ENCODE measurements around the gene MCOLN2.
A peak's percentile ranks its signal among the peaks of the same experiment; 100 is the strongest.
"Not testable (repeated sequence)": the region's sequence is repeated elsewhere in the genome, so short reads cannot be mapped to it uniquely, and the experiment has no call there.

Gene MCOLN2

DNA sequence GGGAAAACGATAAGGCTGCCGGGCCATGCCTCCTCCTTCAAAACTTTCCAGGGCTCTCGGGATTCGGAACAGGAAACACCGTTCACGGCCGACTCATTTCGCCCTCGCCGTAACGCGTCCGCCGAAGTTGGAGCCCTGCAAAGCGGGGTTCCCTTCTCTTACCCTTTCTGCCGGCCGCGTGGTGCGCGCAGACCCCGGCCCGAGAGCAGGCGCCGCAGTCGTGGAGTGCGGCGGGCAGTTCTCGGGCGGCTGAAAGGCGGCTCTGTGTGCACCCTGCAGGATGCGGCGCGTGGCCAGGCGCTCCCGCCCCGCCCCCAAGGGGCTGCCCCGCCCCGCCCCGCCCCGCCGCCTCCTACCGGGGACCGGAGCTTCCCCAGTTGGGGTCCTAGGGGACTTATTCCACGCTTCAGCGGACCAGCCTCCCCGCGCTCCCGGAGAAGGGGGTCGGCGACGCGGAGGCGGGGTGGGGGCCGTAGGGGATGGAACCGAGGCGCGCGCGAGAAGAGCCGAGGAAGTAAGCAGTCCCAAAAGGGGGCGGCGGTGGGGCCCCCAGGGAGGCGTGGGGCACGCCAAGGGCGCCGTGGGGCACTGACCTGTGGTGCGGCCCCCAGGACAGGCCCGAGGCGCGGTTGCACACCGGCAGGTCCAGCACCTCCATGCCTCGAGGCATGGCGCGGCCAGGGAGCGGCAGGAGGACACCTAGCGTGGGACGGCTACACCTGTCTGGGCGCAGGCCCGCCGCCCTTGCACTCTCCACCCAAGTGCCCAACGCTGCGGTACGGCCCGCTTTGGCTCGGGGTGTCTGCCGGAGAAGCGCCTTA lies at the start of gene MCOLN2:
Gene MCOLN2, minus strand, starts transcription at position 268 of the 821 bp plus-strand sequence. Its CDS starts 241 bp downstream, at position 27.
- DNase-seq (ENCODE audit: low read depth) = peak; percentile 35

DNA sequence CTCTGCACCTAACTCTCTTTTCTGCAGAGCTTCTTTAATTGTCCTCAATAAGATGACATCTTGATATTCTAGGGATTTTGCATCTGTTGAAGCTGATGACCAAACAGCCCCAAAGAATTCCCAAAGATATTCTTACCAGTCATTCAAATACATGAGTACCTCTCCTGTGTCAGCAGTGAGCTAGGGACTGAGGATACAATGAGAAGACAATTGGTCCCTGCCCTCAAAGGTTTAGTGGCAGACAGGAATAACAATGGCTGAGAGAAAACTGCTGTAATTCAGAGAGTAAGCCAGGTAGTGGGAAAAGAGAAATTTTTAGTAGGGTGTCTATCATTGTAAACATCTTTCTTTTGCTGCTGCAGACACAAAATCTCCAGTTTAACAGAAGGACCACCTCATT lies 45.5 kb upstream of the MCOLN2 start:
- DNase-seq (ENCODE audit: low read depth) = no peak

DNA sequence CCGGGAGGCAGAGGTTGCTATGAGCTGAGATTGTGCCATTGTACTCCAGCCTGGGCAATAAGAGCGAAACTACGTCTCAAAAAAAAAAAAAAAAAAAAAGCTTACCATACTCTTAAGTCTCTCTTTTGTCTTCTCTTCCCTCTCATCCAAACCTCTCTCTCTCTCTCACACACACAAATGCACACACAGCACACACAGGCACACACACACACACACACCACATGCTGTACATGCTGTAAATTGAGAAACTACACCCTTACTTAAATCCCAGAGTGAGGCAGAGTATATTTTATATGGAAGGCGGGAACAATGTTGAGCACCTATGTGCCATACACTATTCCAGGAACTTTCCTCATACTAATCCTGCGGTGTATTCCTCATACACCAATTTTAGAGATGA lies 44.9 kb upstream of the MCOLN2 start:
- no peak for DNase-seq (ENCODE audit: low read depth)

DNA sequence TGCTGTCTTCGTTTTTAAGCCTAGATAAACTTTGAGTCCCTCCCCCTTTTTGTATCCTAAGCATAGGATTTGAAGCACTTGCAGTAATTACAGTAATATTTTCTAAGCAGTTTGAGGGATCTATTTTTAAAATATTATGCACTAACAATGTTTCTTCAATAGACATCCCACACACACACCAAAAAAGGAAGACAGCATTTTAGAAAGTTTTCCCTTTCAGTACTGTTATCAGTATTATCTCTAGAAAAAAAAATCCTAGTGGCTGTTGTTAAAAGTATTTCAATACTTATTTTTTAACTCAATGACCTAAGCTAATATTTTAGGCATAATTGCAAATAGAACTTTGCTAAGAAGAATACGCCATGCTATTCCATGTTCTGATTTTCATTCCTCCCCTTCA lies 36.3 kb upstream of the MCOLN2 start:
- DNase-seq (ENCODE audit: low read depth) = no peak

DNA sequence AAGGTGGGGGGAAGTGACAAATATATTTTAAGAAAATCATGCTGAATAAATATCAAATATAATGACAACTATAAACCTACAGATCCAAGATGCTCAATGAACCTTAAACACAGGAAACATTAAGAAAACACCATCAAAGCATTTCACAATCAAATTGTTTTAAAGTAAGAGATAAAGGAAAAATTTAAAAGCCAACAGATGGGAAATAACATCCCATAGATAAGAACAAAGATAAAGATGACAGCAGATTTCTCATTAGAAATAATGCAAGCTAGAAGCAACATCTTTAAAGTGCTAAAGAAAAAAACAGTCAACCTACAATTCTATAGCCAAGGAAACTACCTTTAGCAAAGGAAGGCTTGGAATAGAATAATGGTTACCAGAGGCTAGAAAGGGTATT lies 33.6 kb upstream of the MCOLN2 start:
- no peak for DNase-seq (ENCODE audit: low read depth)

DNA sequence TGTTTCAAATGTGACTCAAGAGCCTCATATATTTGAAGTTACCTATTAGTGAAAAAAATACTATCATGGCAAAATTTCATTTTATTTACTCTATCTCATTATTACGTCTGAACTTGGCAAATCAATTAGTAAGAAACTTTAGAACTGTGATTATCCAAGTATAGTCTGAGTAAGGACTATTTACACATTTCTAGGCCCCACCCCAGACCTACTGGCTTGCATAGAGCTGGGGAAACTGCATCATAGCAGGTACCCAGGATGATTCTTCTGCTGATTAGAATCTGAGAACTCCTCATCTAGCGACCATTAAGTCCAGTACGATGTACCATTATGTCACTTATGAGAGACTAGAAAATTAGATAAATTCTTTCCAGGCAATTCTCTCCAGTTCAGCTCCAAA lies 31.2 kb upstream of the MCOLN2 start:
- no peak for DNase-seq (ENCODE audit: low read depth)

DNA sequence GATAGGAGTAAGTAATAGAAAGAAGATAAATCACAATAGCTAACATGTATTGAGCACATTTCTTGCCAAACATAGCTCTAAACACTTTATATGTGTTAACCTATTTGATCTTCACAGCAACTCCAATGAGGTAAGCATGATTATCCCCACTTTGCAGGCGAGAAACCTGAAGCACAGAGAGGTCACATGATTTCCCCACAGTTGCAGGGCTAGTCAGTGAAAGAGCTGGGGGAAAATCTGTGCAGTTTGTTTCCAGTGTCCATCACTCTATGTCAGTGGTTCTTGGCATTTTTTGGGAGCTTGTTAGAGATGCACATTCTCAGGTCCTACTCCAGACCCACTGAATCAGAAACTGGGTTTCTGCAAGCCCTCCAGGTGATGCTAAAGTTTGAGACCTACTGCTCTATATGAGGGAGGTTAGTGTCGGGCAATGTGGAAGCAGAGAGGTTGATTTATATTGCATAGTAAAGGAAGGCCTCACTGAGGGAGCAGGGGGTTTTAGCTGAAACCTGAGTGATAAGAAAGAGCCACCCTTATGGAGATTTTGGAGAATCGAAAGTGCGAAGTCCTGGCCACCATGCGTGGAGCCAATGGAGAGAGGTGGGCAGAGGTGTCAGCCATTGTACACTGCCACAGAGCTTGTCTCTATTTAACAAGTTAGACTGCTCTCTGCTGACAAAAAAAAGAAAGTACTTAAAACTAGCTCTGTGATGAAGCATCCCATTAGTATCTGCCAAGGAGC lies 30.5 kb upstream of the MCOLN2 start:
- DNase-seq (ENCODE audit: low read depth) = no peak

DNA sequence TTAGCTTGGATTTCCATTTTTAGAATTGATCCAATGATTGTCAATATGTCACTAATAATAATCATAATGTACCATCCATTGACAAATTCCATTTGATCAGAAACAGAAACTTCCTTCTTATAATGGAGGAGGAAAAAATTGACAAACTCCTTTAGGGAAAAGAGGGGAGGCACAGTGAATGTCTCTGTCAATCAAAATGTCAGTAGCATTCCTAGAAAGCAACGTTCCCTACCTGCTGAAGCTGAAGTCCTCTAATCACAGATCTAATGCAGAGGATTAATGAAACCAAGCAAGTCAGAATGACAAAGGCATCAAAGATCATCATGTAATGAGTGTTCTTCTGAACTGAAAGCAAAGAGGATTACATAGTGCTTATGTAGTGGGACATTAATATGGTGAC lies 29.0 kb upstream of the MCOLN2 start:
- no peak for DNase-seq (ENCODE audit: low read depth)

DNA sequence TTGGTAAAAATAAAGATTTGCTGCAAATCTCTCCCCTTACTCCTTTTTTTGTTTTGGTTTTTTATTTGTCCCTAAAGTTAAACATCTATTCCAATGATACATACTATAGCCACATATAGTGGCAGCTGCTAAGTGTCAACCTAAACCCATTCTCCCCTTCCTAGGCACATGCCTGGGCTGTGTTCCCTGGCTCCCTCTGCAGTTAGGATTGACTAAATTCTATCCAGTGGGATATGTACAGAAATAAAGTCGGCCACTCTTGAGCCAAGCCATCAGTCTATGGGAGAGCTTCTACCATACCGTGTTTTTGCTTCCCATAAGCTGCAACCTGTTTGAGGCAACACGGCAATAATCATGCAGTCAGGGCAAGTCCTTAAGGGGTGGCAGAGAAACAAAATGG lies 27.8 kb upstream of the MCOLN2 start:
- no peak for DNase-seq (ENCODE audit: low read depth)

DNA sequence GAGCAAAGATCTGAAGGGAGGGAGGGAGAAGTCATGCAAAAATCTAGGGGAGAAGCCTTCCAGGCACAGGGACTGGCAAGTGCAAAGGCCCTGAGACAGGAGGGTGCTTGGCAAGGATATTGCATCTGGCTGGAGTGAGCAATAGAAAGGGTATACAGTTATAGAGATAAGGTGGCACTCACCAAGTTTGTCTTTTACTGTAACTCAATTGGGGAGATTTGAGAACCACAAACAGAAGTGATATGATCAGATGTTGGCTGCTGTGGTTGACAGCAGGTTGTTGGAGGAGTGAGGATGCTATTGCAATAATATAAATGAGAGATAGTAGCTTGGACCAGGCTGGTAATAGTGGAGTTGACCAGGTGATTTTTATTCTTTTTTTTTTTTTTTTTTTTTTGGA lies 25.8 kb upstream of the MCOLN2 start:
- no peak for DNase-seq (ENCODE audit: low read depth)

DNA sequence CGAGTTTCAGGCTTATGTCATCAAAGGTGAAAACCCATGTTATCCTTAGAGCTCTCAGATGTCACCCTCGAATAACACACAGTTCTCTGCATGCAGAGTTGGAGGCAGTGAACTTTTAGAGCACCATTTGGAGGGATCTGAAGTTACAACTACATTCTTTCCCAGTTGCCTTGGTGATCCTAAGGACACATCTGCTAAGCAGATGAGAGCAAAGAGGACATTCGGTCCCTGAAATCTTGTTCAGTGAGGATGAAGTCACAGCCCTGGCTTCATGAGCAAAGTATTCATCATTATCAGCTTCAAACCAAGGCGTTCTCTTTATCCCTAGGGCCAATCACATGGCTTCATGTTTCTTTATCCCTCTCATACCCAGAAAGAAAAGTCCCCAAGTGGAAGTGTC lies 23.1 kb upstream of the MCOLN2 start:
- no peak for DNase-seq (ENCODE audit: low read depth)

DNA sequence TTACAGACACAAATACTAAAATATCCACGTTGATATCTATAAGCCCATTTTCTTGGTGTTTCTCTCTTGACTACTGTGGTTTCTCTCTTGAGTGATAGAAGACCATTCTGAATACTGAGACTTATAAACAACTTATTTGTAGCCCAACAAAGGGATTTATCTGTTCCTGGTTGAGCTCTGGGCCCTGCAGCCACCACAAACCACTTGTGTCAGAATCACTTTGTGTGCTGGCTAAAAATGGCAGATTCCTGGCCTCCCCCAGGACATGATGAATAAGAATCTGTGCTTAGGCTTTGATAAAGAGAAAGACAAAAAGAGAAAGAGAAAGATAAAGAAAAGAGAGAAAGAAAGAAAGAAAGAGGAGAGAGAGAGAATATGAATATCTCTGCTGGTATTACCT lies 18.9 kb upstream of the MCOLN2 start:
- no peak for DNase-seq (ENCODE audit: low read depth)

DNA sequence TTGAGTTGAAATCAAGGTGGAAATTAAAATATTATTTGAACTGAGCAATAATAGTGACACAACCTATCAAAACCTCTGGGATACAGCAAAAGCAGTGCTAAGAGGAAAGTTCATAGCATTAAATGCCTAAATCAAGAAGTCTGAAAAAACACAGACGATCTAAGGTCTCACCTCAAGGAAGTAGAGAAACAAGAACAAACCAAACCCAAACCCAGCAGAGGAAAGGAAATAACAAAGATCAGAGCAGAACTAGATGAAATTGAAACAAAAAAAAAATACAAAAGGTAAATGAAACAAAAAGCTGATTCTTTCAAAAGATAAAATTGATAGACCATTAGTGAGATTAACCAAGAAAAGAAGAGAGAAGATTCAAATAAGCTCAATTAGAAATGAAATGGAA lies 8.7 kb upstream of the MCOLN2 start:
- DNase-seq (ENCODE audit: low read depth) = not testable (repeated sequence)

DNA sequence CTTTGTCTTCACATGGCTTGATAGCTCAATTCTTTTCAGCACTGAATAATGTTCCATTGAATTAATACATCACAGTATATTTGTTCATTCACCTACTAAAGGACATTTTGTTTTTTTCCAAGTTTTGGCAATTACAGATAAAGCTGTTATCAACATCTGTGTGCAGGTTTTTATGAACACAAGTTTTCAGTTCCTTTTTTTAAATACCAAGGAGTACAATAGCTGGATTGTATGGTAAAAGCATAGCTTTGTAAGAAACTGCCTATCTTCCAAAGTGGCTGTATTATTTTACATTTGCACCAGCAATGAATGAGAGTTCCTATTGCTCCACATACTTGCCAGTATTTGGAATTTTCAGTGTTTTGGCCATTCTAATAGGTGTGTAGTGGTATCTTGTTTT lies 4.8 kb upstream of the MCOLN2 start:
- no peak for DNase-seq (ENCODE audit: low read depth)

DNA sequence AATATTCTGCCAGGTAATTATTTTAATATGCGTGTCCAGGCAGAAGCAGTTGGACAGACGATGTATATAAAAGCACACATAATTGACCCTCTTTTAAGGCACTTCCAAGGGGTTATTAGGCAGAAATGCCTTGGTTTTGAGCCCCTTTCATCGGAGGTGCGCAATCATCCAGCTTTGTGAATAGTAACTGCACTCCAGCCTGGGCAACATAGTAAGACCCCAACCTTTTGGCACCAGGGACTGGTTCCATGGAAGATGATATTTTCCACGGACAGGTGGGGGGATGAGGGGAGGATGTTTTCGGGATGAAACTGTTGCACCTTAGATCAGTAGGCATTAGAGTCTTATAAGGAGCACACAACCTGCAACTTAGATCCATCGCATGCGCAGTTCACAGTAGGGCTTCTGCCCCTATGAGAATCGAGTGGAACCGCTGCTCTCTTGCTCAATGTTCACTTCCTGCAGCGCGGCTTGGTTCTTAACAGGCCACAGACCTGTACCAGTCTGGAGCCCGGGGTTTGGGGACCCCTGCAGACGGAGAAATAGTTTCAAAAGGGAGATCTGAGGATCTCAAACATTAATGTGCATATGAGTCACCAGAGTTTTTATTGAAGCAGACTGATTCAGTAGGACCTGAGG lies 1.8 kb upstream of the MCOLN2 start:
- DNase-seq (ENCODE audit: low read depth) = peak; percentile 25

DNA sequence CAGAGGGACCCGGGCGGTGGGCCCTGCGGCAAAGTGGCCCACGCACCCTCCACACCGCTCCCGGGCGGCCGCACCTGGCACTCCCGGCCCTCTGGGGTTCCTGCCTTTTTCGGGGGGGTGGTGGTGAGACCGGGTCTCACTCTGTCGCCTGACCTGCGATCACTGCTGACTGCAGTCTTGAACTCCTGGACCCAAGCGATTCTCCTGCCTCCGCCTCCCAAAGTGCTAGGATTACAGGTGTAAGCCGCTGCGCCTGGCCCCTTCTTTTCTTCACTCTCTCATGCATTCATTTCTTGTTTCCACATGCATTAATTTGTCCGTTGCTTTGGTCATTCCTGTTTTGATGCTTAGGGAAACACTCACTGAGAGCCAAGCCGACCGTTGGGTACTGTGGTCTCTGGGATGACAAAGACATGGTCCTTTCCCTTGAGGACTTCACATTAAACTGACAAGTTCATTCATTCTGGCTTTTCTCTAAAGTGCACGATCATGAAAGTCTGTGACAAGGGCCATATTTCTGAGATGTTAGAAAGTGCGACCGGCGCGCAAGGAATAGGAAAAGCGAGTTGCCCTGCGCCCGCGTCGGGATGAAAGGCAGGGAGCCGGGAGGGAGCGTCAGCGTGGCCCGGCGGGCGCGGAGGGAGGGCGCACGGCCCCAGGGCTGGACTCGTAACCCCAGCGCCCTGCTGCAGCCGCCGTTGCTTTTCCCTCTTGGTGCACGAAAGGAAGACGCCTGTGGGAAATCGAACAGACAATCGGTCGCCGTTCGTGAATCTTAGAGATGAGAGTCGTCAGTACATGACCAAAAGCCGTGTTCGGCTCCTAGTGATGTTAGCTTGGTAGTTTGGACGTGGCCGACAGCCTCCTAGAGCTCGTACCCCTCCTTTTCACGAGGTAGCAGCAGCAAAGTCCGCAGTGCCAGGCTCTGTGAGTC lies 1.0 kb upstream of the MCOLN2 start:
- no peak for DNase-seq (ENCODE audit: low read depth)

DNA sequence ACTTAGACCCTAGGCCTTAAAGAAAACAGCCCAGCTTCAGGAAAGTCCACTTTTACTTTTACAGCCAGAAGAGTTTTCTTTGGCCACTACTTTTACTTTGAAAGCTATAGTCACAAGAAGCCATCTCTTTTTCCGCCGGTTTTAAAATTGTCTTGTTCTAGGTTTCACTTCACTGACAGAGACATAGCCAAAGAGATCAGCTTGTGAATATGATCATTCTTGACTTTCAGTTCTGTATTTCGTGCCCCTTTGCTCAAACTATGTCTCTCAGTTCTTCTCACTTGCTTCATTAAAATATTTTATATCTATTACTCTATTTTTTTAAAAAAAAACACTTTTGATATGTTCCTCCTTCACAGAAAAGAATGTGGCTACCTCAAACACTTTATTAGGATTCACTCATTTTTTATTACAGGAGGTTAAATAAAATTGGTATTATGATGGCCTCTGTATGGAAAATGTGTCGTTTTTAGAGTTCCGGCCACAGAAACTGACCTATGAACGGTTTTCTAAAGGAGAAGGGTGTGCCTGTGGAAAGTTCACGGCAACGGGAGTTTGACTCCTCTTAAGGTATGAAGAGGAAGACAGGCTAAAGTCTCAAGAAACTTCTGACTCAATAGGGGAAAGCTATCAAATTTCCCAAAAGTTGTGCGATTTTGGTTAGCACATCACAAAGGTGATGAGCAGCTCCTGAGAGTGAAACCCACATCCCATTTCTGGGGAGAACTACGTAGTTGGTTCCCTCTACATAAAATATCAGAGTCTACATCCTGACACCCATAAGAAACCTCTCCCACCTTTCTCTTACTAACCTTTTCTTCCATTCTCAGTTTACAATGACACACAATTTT lies 1.2 kb downstream of the MCOLN2 start:
- no peak for DNase-seq (ENCODE audit: low read depth)

DNA sequence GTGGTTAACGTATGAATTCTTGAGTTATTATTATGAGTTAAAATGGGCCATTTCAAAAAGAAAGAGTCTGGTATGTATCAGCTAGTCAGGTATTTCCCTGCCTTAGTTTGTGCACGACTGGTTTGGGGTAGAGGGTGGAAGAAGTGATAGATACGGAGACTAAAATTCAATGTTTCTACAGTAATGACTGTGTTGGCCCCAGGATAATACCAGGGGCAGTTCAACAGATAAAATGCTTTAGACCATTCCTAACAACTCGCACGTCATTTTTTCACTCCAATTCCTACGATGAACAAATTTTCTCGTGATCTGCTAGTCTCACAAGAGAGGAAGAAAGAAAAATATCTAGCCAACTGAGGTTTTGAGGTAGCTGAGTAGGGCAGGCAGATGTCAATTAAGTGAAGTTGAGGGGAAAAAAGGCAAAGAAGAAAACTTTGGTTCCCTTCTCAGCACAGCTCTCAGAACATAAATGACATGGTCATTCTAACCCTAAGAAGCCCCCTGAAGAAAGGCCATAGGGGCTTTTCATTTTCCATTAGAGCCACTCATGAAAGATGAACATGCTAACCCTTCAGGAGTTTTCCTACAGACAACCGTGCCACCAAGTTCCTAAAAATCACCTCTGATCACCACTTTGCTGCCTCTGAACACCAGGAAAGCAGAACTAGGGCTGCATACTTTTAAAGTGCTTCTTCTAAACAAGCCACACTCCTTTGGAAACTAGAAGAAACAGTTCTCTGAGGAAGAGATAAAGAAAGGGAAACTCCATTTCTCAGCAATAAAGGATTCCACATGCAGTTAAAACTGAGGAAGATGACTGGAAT lies 5.6 kb downstream of the MCOLN2 start:
- DNase-seq (ENCODE audit: low read depth) = no peak

DNA sequence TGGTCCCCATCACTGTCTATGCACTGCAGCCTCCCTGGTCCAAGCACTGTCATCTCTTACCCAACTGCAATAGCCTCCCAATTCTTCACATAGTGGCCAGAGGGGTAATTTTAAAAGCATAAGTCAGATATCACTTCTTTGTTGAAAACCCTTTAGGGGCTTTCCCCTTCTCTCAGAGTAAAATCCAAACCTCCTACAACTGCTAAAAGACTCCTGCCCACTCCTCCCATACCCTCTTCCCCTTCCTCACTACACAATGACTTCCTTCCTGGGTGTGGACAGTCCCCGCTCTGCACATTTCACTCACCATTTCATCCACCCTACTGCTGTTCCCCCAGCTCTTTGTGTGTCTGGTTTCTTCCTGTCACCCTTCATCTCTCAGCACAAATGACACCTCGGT lies 8.3 kb downstream of the MCOLN2 start:
- no peak for DNase-seq (ENCODE audit: low read depth)

DNA sequence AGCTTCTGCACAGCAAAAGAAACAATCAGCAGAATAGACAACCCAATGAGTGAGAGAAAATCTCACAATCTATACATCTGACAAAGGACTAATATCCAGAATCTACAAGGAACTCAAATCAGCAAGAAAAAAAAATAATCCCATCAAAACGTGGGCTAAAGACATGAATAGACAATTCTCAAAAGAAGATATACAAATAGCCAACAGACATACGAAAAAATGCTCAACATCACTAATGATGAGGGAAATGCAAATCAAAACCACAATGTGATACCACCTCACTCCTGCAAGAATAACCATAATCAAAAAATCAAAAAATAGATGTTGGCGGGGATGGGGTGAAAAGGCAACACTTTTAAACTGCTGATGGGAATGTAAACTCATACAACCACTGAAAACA lies 10.4 kb downstream of the MCOLN2 start:
- not testable (repeated sequence) for DNase-seq (ENCODE audit: low read depth)
